Measurements from ENCODE around the gene ERC1. TPM values are rescaled to one million over a fixed set of nuclear protein-coding genes. Genes with fewer than 3 reads are reported as not detected.

Gene ERC1
- total RNA-seq, 2 experiments from 2014 or later, result 40.1 to 49.6 TPM

- CTCF ChIA-PET, result no interaction called here
- POLR2A ChIA-PET, result no interaction called here
- ATAC-seq (ENCODE audit: poor library complexity) (no peak), DNase-seq (no peak)
- Histone ChIP-seq H3K9me3 (ENCODE audit: control insufficient read depth in 1 of 2, insufficient read depth in 1 of 2, low read length in 2 of 2) (no peaks in the 10 kb centered on the region), H3K4me1 (ENCODE audit: insufficient read depth, low read length) (no peaks in the 10 kb centered on the region), H3K27ac (ENCODE audit: low read depth in 1 of 2, low read length in 2 of 2) (no peak overlapping the region), H3K4me3 (ENCODE audit: low read length) (no peak overlapping the region), H3K27me3 (ENCODE audit: control insufficient read depth in 1 of 2, insufficient read depth in 2 of 2, low read length in 2 of 2) (no peaks in the 10 kb centered on the region), H3K36me3 (ENCODE audit: insufficient read depth, low read length) (no peaks in the 10 kb centered on the region)
- Mint-ChIP-seq H3K36me3 (ENCODE audit: low read depth) (peaks cover 13% of the 10 kb centered on the region), H3K27ac (no peak overlapping the region), H3K9me3 (no peaks in the 10 kb centered on the region), H3K27me3 (no peaks in the 10 kb centered on the region), H3K4me3 (no peak overlapping the region), H3K4me1 (ENCODE audit: low read depth) (no peaks in the 10 kb centered on the region)
- no peak for TF ChIP-seq CTCF (IDR thresholded peaks at IDR 0.05)
- intact Hi-C loops (cut with DNase I, micrococcal nuclease), result no loop called here
Measured at GRCh38 chr12:1346126-1346525, 355.1 kb downstream of the ERC1 start.

DNA sequence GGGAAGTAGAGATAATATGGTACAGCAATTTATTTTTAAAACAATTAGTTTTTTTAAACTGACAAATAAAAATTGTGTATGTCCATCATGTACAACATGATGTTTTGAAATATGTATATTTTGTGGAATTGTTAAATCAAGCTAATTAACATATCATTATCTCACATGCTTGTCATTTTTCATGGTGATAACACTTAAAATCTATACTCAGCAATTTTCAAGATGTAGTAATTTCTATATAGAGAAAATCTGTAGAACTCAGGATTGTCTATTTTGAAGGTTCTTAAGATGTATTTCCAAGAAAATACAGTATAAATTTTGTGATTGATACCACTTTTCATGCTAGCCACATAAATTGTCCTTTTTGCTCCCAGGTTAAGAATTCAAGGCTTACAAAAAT is 356.3 kb downstream of the ERC1 start:
- ChIA-PET CTCF (no interaction called here), POLR2A (no interaction called here)
- Mint-ChIP-seq H3K27me3 (no peaks in the 10 kb centered on the region), H3K4me1 (ENCODE audit: low read depth) (no peaks in the 10 kb centered on the region), H3K36me3 (ENCODE audit: low read depth) (peaks cover 10% of the 10 kb centered on the region), H3K4me3 (no peak overlapping the region), H3K27ac (no peak overlapping the region), H3K9me3 (no peaks in the 10 kb centered on the region)
- intact Hi-C loops (cut with DNase I, micrococcal nuclease), result no loop called here
- ATAC-seq (ENCODE audit: poor library complexity) (no peak), DNase-seq (no peak)
- Histone ChIP-seq H3K4me3 (ENCODE audit: low read length) (no peak overlapping the region), H3K9me3 (ENCODE audit: control insufficient read depth in 1 of 2, insufficient read depth in 1 of 2, low read length in 2 of 2) (no peaks in the 10 kb centered on the region), H3K36me3 (ENCODE audit: insufficient read depth, low read length) (no peaks in the 10 kb centered on the region), H3K27me3 (ENCODE audit: control insufficient read depth in 1 of 2, insufficient read depth in 2 of 2, low read length in 2 of 2) (no peaks in the 10 kb centered on the region), H3K27ac (ENCODE audit: low read depth in 1 of 2, low read length in 2 of 2) (no peak overlapping the region), H3K4me1 (ENCODE audit: insufficient read depth, low read length) (no peaks in the 10 kb centered on the region)
- no peak for TF ChIP-seq CTCF (IDR thresholded peaks at IDR 0.05)

DNA sequence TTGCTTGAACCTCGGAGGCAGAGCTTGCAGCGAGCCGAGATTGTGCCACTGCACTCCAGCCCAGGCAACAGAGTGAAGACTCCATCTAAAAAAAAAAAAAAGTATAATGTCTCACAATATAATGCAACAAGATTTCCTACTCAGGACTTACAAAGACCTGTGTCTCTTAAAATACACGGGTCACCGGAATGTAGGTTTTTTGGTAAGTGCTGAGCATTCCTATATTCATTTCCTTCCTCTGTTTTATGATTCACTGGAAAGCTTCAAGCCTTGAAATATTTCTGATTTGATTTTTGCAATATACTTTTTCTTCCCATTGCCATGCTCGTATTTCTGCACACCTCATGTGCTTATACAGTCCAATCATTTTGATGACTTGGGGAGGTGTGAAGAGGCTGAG is 357.6 kb downstream of the ERC1 start:
- peaks cover 10% of the 10 kb centered on the region for H3K36me3 Mint-ChIP-seq (ENCODE audit: low read depth)
- no peak for ATAC-seq (ENCODE audit: poor library complexity)
- intact Hi-C loops (cut with DNase I, micrococcal nuclease), result no loop called here
- DNase-seq, result no peak
- no peaks in the 10 kb centered on the region for H3K27me3 Mint-ChIP-seq
- no peaks in the 10 kb centered on the region for H3K4me1 Mint-ChIP-seq (ENCODE audit: low read depth)
- no peak overlapping the region for H3K4me3 ChIP-seq (ENCODE audit: low read length)
- TF ChIP-seq CTCF (IDR thresholded peaks at IDR 0.05), result no peak
- H3K4me1 ChIP-seq (ENCODE audit: insufficient read depth, low read length), result no peaks in the 10 kb centered on the region
- H3K27ac Mint-ChIP-seq, result no peak overlapping the region
- no peak overlapping the region for H3K4me3 Mint-ChIP-seq
- H3K9me3 Mint-ChIP-seq, result no peaks in the 10 kb centered on the region
- ChIA-PET CTCF (no interaction called here), POLR2A (no interaction called here)
- no peak overlapping the region for H3K27ac ChIP-seq (ENCODE audit: low read depth in 1 of 2, low read length in 2 of 2)
- no peaks in the 10 kb centered on the region for H3K27me3 ChIP-seq (ENCODE audit: control insufficient read depth in 1 of 2, insufficient read depth in 2 of 2, low read length in 2 of 2)
- no peaks in the 10 kb centered on the region for H3K9me3 ChIP-seq (ENCODE audit: control insufficient read depth in 1 of 2, insufficient read depth in 1 of 2, low read length in 2 of 2)
- H3K36me3 ChIP-seq (ENCODE audit: insufficient read depth, low read length), result no peaks in the 10 kb centered on the region
